Measurements from ENCODE around the gene KLF11. TPM values are rescaled to one million over a fixed set of nuclear protein-coding genes. Genes with fewer than 3 reads are reported as not detected.

The KLF11 gene
- polyA plus RNA-seq, 6 donors from 2014 or later: 13.8 to 34.0 (median 16.9) TPM

GRCh38 chr2:10059016-10059351, 15.6 kb downstream of the KLF11 start:
- H3K27ac Mint-ChIP-seq: no peak overlapping the region
- no peaks in the 10 kb centered on the region for H3K9me3 Mint-ChIP-seq

GRCh38 chr2:10059552-10060335, 16.4 kb downstream of the KLF11 start:
- Mint-ChIP-seq H3K4me1 (peaks cover 0 to 5% (median 0%) of the 10 kb centered on the region in 3 donors), H3K27ac (no peak overlapping the region), H3K9me3 (no peaks in the 10 kb centered on the region), H3K27me3 (peaks cover 0 to 16% (median 5%) of the 10 kb centered on the region in 3 donors), H3K4me3 (no peak overlapping the region), H3K36me3 (peaks cover 0 to 10% of the 10 kb centered on the region in 2 donors)
- no peak for DNase-seq
- no peak for ATAC-seq (ENCODE audit: low read depth in 2 of 2)

More at GRCh38 chr2:10059016-10059351, 15.6 kb downstream of the KLF11 start:
- peaks cover 0 to 16% of the 10 kb centered on the region in 2 donors for H3K36me3 Mint-ChIP-seq
- no peak overlapping the region for H3K4me3 Mint-ChIP-seq
- peaks cover 0 to 16% (median 5%) of the 10 kb centered on the region in 3 donors for H3K27me3 Mint-ChIP-seq
- no peak for ATAC-seq (ENCODE audit: low read depth in 2 of 2)
- DNase-seq: no peak
- peaks cover 0 to 5% (median 0%) of the 10 kb centered on the region in 3 donors for H3K4me1 Mint-ChIP-seq

- H3K36me3 Mint-ChIP-seq: no peaks in the 10 kb centered on the region
Observed at GRCh38 chr2:10061221-10061925, 18.0 kb downstream of the KLF11 start.

GRCh38 chr2:10062931-10063365, 19.6 kb downstream of the KLF11 start:
- Mint-ChIP-seq H3K36me3 (peaks cover 0 to 4% of the 10 kb centered on the region in 2 donors), H3K4me3 (peak overlapping the region in 1 of 8 donors; percentile 3), H3K4me1 (peaks cover 0 to 8% (median 0%) of the 10 kb centered on the region in 3 donors), H3K27ac (no peak overlapping the region), H3K9me3 (peaks cover 0 to 3% (median 3%) of the 10 kb centered on the region in 7 donors), H3K27me3 (peaks cover 5 to 23% (median 5%) of the 10 kb centered on the region in 3 donors)
- ATAC-seq (ENCODE audit: low read depth in 2 of 2) (no peak), DNase-seq (no peak)

More at GRCh38 chr2:10061221-10061925, 18.0 kb downstream of the KLF11 start:
- Mint-ChIP-seq H3K27me3 (peaks cover 1 to 31% (median 5%) of the 10 kb centered on the region in 3 donors), H3K4me3 (no peak overlapping the region), H3K4me1 (peaks cover 0 to 8% (median 0%) of the 10 kb centered on the region in 3 donors), H3K9me3 (no peaks in the 10 kb centered on the region), H3K27ac (no peak overlapping the region)
- no peak for ATAC-seq (ENCODE audit: low read depth in 2 of 2)
- no peak for DNase-seq

GRCh38 chr2:10063566-10063965, 20.2 kb downstream of the KLF11 start:
- no peak for DNase-seq
- peaks cover 5 to 23% (median 5%) of the 10 kb centered on the region in 3 donors for H3K27me3 Mint-ChIP-seq
- no peak overlapping the region for H3K4me3 Mint-ChIP-seq
- no peak for ATAC-seq (ENCODE audit: low read depth in 2 of 2)
- H3K27ac Mint-ChIP-seq: no peak overlapping the region
- peaks cover 0 to 8% (median 0%) of the 10 kb centered on the region in 3 donors for H3K4me1 Mint-ChIP-seq
- H3K36me3 Mint-ChIP-seq: peaks cover 0 to 8% of the 10 kb centered on the region in 2 donors
- H3K9me3 Mint-ChIP-seq: peaks cover 0 to 8% (median 6%) of the 10 kb centered on the region in 7 donors

GRCh38 chr2:10064932-10065772, 21.8 kb downstream of the KLF11 start:
- Mint-ChIP-seq H3K27me3 (peaks cover 5 to 23% (median 5%) of the 10 kb centered on the region in 3 donors), H3K4me1 (peaks cover 0 to 8% (median 0%) of the 10 kb centered on the region in 3 donors), H3K36me3 (peaks cover 0 to 8% of the 10 kb centered on the region in 2 donors), H3K4me3 (no peak overlapping the region), H3K9me3 (peaks cover 0 to 8% (median 6%) of the 10 kb centered on the region in 7 donors), H3K27ac (no peak overlapping the region)
- DNase-seq: no peak
- no peak for ATAC-seq (ENCODE audit: low read depth in 2 of 2)

GRCh38 chr2:10065773-10066055, 22.4 kb downstream of the KLF11 start:
- Mint-ChIP-seq H3K4me1 (peaks cover 0 to 8% (median 0%) of the 10 kb centered on the region in 3 donors), H3K9me3 (peaks cover 0 to 8% (median 6%) of the 10 kb centered on the region in 7 donors), H3K27me3 (peaks cover 5 to 23% (median 5%) of the 10 kb centered on the region in 3 donors), H3K36me3 (peaks cover 0 to 8% of the 10 kb centered on the region in 2 donors), H3K4me3 (no peak overlapping the region), H3K27ac (no peak overlapping the region)
- DNase-seq: no peak
- ATAC-seq (ENCODE audit: low read depth in 2 of 2): no peak

GRCh38 chr2:10067330-10067729, 24.0 kb downstream of the KLF11 start:
- Mint-ChIP-seq H3K36me3 (peaks cover 0 to 8% of the 10 kb centered on the region in 2 donors), H3K27ac (no peak overlapping the region), H3K4me1 (peaks cover 0 to 9% (median under 1%) of the 10 kb centered on the region in 3 donors), H3K4me3 (no peak overlapping the region), H3K9me3 (peaks cover 0 to 8% (median 6%) of the 10 kb centered on the region in 7 donors), H3K27me3 (peaks cover 2 to 31% (median 6%) of the 10 kb centered on the region in 3 donors)
- ATAC-seq (ENCODE audit: low read depth in 2 of 2): no peak
- no peak for DNase-seq

GRCh38 chr2:10067881-10068280, 24.5 kb downstream of the KLF11 start:
- DNase-seq (no peak), ATAC-seq (ENCODE audit: low read depth in 2 of 2) (no peak)
- no peak overlapping the region for H3K4me3 Mint-ChIP-seq
- H3K36me3 Mint-ChIP-seq: peaks cover 0 to 8% of the 10 kb centered on the region in 2 donors
- peaks cover 7 to 37% (median 10%) of the 10 kb centered on the region in 3 donors for H3K27me3 Mint-ChIP-seq
- peak overlapping the region in 1 of 6 donors; percentile 11 for H3K27ac Mint-ChIP-seq
- H3K4me1 Mint-ChIP-seq: peaks cover 4 to 14% (median 5%) of the 10 kb centered on the region in 3 donors
- peaks cover 0 to 8% (median 6%) of the 10 kb centered on the region in 7 donors for H3K9me3 Mint-ChIP-seq

GRCh38 chr2:10071176-10071575, 27.8 kb downstream of the KLF11 start:
- DNase-seq: no peak
- peaks cover 4 to 7% (median 5%) of the 10 kb centered on the region in 3 donors for H3K4me1 Mint-ChIP-seq
- peaks cover 29 to 54% (median 39%) of the 10 kb centered on the region in 3 donors for H3K27me3 Mint-ChIP-seq
- no peak overlapping the region for H3K27ac Mint-ChIP-seq
- H3K9me3 Mint-ChIP-seq: peaks cover 0 to 8% (median 6%) of the 10 kb centered on the region in 7 donors
- peaks cover 0 to 8% of the 10 kb centered on the region in 2 donors for H3K36me3 Mint-ChIP-seq
- no peak overlapping the region for H3K4me3 Mint-ChIP-seq
- ATAC-seq (ENCODE audit: low read depth in 2 of 2): no peak

GRCh38 chr2:10071595-10071994, 28.2 kb downstream of the KLF11 start:
- no peak overlapping the region for H3K27ac Mint-ChIP-seq
- peaks cover 0 to 8% of the 10 kb centered on the region in 2 donors for H3K36me3 Mint-ChIP-seq
- H3K4me1 Mint-ChIP-seq: peaks cover 4 to 7% (median 5%) of the 10 kb centered on the region in 3 donors
- DNase-seq (no peak), ATAC-seq (ENCODE audit: low read depth in 2 of 2) (no peak)
- no peak overlapping the region for H3K4me3 Mint-ChIP-seq
- peaks cover 0 to 8% (median 6%) of the 10 kb centered on the region in 7 donors for H3K9me3 Mint-ChIP-seq
- peaks cover 30 to 54% (median 43%) of the 10 kb centered on the region in 3 donors for H3K27me3 Mint-ChIP-seq

- H3K27ac Mint-ChIP-seq: peak overlapping the region in 1 of 6 donors; percentile 14
Observed at GRCh38 chr2:10072656-10073480, 29.5 kb downstream of the KLF11 start.

More at GRCh38 chr2:10072656-10073480, 29.5 kb downstream of the KLF11 start:
- Mint-ChIP-seq H3K4me1 (peaks cover 4 to 7% (median 5%) of the 10 kb centered on the region in 3 donors), H3K9me3 (peaks cover 0 to 6% (median 3%) of the 10 kb centered on the region in 7 donors), H3K36me3 (peaks cover 0 to 5% of the 10 kb centered on the region in 2 donors), H3K27me3 (peaks cover 40 to 66% (median 56%) of the 10 kb centered on the region in 3 donors), H3K4me3 (peak overlapping the region in 1 of 8 donors; percentile 31)
- ATAC-seq (ENCODE audit: low read depth in 2 of 2) (peak; percentile 95 to 96), DNase-seq (peak; percentile 71)

Measured in naive B cell (primary cell).